CD4-positive, alpha-beta T cell treated with Interleukin-17A for 1 hour (primary cell): Measurements from ENCODE around the gene SELPLG.
"Not testable (repeated sequence)": the region's sequence is repeated elsewhere in the genome, so short reads cannot be mapped to it uniquely, and the experiment has no call there.

Experiments used
- DNase-seq: peaks from one replicate; pipeline ENCODE4 v3.0.0-alpha.2; 2020

Gene SELPLG

DNA sequence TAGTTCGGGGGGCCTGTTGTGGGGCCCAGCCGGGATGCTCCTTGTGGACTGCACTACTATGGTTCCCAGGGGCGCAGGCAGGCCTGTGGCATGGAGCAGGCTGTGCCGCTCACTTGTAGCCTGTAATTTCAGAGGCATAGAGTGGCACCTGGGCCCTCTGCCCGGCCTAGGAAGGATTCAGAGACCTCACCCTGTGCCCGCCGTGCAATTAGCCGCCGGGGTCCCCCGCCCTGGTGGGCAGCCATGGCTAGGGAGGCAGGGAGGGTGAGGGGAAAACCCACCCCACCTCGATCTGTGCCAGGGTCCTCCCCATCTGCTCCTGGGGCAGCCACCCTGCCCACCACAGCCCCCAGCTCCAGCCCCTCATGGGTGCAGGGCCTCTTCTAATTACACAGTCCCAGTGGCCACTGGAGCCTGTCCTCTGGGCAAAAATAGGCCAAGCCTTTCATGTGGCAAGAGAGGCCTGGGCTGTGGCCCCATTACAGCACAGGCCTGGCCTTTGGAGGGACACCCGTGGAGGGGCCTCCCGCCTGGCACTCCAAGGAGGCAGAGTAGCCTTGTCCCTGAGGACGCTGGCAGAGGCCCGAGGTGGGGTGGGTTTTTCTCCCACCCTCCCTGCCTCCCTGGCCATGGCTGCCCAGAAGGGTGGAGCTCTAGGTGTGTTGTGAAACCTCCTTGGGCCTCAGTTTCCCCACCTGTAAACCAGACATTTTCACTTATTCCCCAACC is 30.6 kb downstream of the SELPLG start:
- no peak for DNase-seq

DNA sequence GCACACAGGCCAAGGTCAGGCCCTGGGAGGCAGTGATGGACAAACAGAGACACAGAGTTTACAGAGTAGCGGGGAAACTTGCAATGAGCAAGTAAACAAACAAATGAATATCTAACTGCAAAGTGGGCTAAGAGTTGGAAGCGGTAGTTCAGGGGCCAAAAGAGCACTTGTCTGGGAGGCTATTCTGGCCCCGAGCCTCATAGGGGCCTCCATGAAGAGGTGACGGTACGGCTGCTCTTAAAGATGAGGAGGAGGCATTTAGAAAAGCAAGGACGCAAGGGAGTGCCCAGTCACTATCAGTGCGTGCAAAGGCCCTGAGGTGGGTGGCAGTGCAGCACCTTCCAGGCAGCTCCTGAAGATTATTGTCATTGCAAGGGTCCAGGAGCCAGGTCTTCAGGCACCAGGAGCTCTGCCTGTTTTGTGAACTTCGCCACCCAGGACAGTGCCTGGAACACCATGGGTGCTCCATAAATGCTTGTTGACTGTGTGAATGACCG is 31.4 kb downstream of the SELPLG start:
- no peak for DNase-seq

GRCh38 chr12:108600702-108601007 is 33.0 kb downstream of the SELPLG start:
- DNase-seq = no peak

DNA sequence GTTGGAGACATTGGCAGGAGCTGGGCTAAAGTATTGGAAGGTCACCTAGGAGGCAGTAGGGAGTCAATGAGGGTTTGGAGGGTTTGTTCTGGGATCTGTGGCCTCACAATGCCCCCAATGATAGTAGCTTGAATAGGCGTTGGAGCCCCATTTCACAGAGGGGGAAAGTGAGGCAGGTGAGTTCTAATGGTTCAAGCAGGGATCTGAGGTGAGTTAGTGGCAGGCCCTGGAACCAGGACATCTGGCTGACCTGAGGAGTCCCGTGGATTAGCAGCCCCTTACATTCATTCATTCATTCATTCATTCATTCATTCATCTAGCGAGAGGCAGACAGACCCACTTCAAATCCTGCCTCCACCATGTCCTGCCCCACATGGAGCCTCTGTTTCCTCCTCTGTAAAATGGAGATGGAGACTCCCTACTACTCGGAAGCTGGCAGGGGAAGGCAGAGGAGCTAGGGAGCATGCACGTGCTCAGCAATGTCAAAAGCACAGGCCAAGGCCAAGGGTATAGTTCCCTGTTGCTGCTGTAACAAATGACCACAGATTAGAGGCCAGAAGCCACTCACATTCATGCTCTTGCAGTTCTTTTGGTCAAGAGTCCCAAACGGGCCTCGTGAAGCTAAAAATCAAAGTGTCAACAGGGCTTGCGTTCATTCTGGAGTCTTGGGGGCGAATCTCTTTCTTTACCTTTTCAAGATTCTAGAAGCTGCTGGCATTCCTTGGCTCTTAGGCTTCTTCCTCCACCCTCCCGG is 33.6 kb downstream of the SELPLG start:
- DNase-seq = no peak

DNA sequence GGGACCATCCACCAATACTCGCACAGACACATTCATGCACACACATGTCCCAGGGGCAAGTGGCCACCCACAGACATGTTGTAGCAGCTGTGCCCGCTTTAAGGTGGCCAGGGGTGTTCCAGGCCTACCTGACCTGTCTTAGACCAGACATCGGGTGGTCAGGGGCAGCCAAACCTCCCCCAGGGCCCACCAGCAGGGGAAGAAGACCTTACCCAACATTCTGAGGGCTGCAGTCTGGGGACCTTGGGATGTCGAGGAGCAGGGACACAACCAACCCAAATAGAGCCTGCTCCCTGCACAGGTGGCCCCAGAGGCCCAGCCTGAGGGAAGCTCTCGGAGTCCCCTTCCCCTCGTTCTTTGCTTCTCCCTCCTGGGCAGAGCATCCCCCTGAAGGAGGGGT is 34.2 kb downstream of the SELPLG start:
- DNase-seq = no peak

- no peak for DNase-seq
These were observed 35.0 kb downstream of the SELPLG start for GRCh38 chr12:108598553-108599250.

GRCh38 chr12:108597559-108598471 is 35.9 kb downstream of the SELPLG start, which contains the start of gene TMEM119:
TMEM119 (minus strand) TSS chr12:108598084; CDS start chr12:108592383, 5,701 bp downstream.
- DNase-seq = no peak

GRCh38 chr12:108596854-108597558 is 36.7 kb downstream of the SELPLG start:
- DNase-seq = no peak

- DNase-seq = no peak
These were observed 37.7 kb downstream of the SELPLG start for GRCh38 chr12:108595711-108596647.

GRCh38 chr12:108594960-108595710 is 38.6 kb downstream of the SELPLG start:
- no peak for DNase-seq

DNA sequence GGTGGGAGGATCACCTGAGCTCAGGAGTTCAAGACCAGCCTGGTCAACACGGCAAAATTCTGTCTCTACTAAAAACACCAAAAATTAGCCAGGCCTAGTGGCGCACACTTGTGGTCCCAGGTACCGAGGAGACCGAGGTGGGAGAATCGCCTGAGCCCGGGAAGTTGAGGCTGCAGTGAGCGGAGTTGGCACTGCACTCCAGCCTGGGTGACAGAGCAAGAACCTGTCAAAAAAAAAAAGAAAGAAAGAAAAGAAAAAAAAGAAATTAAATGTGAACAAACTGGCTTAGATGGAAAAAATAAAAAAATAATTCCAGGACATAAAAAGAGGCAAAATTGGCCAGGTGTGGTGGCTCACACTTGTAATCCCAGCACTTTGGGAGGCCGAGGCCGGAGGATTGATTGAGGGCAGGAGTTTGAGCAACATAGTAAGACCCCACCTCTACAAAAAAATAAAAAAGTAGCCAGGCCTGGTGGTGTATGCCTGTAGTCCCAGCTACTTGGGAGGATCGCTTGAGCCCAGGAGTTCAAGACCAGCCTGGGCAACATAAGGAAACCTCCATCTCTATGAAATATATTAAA is 39.3 kb downstream of the SELPLG start:
- no peak for DNase-seq

- no peak for DNase-seq
These were observed 41.4 kb downstream of the SELPLG start for GRCh38 chr12:108592033-108592909.

DNA sequence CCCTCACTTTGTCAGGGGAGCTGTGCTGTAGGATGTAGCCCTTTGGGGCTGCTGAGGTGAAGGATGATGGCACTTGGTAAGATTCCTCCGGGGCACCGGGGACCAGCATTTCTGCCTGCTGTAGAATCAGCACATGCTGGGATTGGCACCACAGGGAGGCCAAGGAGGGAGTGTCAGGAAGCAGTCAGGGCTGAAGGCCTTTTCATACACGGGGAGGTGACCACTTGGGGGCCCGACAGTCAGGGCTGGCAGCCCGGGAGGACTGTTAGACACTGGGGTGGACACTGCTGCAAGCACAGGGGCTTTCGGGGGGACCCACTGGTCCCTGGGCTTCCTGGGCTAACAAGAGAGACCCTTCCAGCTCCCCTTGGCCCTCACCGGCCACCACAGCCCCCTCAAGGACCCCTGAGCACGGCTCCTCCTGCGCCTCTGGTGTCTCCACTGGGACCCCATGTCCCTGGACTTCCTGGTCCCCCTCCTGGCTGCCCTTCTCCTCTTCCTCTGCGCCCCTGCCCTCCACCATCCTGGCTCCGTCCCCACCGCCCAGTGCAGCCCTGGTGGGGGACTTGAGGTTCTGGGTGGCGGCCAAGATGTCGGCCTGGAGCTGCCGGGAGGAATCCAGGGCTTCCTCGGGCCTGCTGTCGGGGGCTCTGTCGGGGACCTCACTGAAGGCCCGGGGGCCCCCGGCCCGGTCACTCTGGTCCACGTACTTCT is 42.3 kb downstream of the SELPLG start:
- DNase-seq = no peak

GRCh38 chr12:108590463-108590862 is 43.2 kb downstream of the SELPLG start:
- not testable (repeated sequence) for DNase-seq

DNA sequence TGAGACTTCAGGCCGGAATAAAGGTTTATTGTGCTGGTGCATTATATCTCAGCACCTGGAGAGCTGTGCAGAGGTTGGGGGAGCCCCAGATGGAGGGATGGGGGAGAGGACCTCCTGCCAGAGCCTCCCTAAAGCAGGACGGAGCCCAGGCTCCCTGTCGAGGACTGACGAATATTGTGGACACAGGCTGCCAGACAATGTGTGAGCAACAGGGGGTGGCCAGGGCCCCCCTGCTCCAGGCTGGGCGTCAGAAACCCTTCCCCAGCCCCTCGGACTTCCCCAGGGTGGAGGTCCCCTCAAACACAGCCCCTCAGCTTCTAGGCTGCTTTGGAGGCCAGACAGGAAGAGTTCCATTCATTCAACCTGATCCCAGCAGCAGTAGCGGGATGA is 43.9 kb downstream of the SELPLG start:
- DNase-seq = no peak

GRCh38 chr12:108589028-108589839 is 44.5 kb downstream of the SELPLG start:
- DNase-seq = no peak

DNA sequence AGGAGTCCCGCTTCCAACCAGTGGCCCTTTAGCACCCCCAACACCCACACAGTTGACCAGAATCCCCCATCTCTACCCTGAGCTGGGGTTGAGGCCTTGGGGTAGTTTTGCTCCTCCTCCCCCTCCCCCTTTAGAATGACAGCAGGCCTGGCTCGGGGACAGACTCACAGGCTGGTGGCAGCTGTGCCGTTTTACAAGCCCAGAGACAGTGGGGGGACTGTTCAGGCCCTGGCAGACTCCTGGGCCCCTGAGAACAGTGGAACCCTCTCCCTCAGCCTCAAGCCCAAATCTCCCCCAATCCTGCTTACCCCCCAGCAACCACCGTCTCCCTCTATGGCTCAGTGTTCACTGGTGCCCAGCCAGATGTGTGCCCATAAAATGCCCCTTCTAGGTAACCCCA is 45.9 kb downstream of the SELPLG start:
- DNase-seq = no peak
